SIG-M5 (cell line): ENCODE results near the gene TRAP1.

Source experiments
- DNase-seq: peaks from one replicate; lab custom pipeline; 2025; lab: John Stamatoyannopoulos, UW

Gene TRAP1

GRCh38 chr16:3713587-3714242, 3.6 kb downstream of the TRAP1 start:
- DNase-seq = no peak

GRCh38 chr16:3712861-3713372, 4.4 kb downstream of the TRAP1 start:
- no peak for DNase-seq

GRCh38 chr16:3706253-3707012, 10.9 kb downstream of the TRAP1 start:
- no peak for DNase-seq

- DNase-seq = no peak
Measured at GRCh38 chr16:3702082-3702481, 15.2 kb downstream of the TRAP1 start.

GRCh38 chr16:3701531-3701930, 15.8 kb downstream of the TRAP1 start:
- no peak for DNase-seq

- DNase-seq = peak; percentile 33
Measured at GRCh38 chr16:3698941-3699340, 18.4 kb downstream of the TRAP1 start.

- DNase-seq = no peak
Measured at GRCh38 chr16:3696425-3697218, 20.7 kb downstream of the TRAP1 start.

GRCh38 chr16:3695610-3696369, 21.5 kb downstream of the TRAP1 start:
- DNase-seq = no peak

GRCh38 chr16:3694051-3694450, 23.3 kb downstream of the TRAP1 start:
- no peak for DNase-seq

- DNase-seq = no peak
Measured at GRCh38 chr16:3691761-3692160, 25.6 kb downstream of the TRAP1 start.

GRCh38 chr16:3690980-3691720, 26.2 kb downstream of the TRAP1 start:
- DNase-seq = no peak

- no peak for DNase-seq
Measured at GRCh38 chr16:3690470-3690928, 26.8 kb downstream of the TRAP1 start.

- no peak for DNase-seq
Measured at GRCh38 chr16:3689731-3690130, 27.6 kb downstream of the TRAP1 start.

GRCh38 chr16:3687792-3688191, 29.5 kb downstream of the TRAP1 start:
- no peak for DNase-seq

- no peak for DNase-seq
Measured at GRCh38 chr16:3687021-3687420, 30.3 kb downstream of the TRAP1 start.

- DNase-seq = no peak
Measured at GRCh38 chr16:3681206-3681605, 36.1 kb downstream of the TRAP1 start.

- DNase-seq = no peak
Measured at GRCh38 chr16:3677994-3678393, 39.3 kb downstream of the TRAP1 start.

- DNase-seq = no peak
Measured at GRCh38 chr16:3675601-3676130, 41.7 kb downstream of the TRAP1 start.

- DNase-seq = no peak
Measured at GRCh38 chr16:3674513-3675295, 42.6 kb downstream of the TRAP1 start.
